NCI-H2196 treated with DMSO at 0.1 percent for 48 hours (cell line): Measurements from ENCODE around the gene AREL1.
A peak's percentile ranks its signal among the peaks of the same experiment; 100 is the strongest.

ENCODE experiments used
- DNase-seq: peaks from one replicate; lab custom pipeline; 2025; ENCODE audit not compliant: unreplicated experiment; lab: John Stamatoyannopoulos, UW

AREL1 gene

DNA sequence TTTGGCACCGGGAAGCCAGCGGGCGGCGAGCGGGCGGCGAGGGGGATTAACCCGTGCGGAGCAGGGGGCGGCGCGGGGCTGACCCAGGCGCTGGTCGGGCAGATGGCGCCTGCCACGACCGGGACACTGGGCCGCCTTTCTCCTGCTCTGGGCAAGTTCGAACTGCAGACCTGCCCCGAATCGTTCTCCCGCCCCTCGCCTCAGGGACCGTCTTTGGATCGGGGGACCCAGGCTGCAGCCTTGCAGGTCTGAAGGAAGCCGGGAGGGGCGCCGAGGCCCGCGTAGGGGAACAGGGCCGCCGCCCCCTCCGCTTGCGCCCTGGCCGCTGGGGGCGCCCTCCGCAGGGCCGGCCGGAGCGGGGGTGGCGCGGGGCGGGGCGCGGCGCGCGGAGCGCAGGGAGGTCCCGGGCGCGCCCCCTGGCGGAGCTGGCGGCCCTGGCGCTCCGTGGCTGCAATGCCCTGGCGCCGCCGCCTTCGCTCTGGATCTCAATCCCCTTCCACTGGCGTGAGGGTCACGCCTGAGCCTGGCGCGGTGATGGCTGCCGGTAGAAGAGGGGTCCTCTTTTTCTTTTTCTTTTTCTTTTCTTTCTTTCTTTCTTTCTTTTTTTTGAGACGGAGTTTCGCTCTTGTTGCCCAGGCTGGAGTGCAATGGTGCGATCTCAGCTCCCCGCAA is 100.4 kb downstream of the AREL1 start:
- DNase-seq: peak; percentile 67

DNA sequence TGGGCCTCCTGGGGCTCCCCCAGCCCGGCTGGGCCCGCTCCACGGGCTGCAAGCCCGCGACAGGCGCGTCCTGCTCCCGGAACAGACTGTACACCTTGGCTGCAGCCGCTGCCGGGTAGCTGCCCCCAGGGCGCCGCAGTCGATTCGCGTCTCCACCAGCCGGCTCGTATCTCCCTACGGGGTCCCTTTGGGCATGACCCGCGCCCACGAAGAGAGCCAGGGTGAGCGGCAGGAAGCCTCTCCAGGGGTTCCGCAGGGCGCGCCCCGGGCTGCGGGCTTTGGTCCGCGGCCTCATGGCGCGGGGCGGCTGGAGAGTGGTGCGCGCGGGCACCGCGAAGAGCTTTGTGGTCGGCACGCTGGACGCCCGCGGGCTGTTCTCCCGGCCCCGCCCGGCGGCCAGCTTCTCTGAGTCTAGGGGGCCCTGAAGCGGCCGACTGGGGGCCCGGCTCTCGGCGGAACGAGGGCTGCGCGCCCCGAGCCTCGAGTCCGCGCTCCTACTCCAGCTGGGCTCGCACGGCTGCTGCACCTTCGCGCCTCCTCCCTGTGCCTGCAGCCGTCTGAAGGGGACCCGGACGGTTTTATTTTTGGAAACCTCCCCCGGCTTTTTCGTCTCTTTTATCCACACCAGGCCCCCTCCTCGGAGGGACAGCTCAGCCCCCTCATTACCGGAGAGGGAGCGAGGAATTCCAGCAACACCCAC is 101.1 kb downstream of the AREL1 start, which contains the start of gene LTBP2:
TSS of gene LTBP2 (minus strand) at position 588 of the 700 bp plus-strand sequence. CDS start at position 295, 293 bp downstream.
- no peak for DNase-seq
